Measurements from ENCODE around the gene SHKBP1.

- TF ChIP-seq, protein P1, sequence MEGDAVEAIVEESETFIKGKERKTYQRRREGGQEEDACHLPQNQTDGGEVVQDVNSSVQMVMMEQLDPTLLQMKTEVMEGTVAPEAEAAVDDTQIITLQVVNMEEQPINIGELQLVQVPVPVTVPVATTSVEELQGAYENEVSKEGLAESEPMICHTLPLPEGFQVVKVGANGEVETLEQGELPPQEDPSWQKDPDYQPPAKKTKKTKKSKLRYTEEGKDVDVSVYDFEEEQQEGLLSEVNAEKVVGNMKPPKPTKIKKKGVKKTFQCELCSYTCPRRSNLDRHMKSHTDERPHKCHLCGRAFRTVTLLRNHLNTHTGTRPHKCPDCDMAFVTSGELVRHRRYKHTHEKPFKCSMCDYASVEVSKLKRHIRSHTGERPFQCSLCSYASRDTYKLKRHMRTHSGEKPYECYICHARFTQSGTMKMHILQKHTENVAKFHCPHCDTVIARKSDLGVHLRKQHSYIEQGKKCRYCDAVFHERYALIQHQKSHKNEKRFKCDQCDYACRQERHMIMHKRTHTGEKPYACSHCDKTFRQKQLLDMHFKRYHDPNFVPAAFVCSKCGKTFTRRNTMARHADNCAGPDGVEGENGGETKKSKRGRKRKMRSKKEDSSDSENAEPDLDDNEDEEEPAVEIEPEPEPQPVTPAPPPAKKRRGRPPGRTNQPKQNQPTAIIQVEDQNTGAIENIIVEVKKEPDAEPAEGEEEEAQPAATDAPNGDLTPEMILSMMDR (conservative IDR thresholded peaks at IDR 0.05; ENCODE audit: low read depth, low read length), result no peak
- no peak for TF ChIP-seq SMC3 (IDR thresholded peaks at IDR 0.05; ENCODE audit: low read depth, low read length)
- no peak for TF ChIP-seq RAD21 (IDR thresholded peaks at IDR 0.05; ENCODE audit: low read length)
- no peak for TF ChIP-seq MXI1 (IDR thresholded peaks at IDR 0.05; ENCODE audit: borderline replicate concordance, low read depth, low read length)
- peak; percentile 97 for TF ChIP-seq RFX5 (IDR thresholded peaks at IDR 0.05; ENCODE audit: low read depth, low read length)
- TF ChIP-seq MAFK (IDR thresholded peaks at IDR 0.05; ENCODE audit: low read depth, low read length), result no peak
- no peak for TF ChIP-seq FOS (IDR thresholded peaks at IDR 0.05; ENCODE audit: low read depth, low read length)
- TF ChIP-seq CEBPB (IDR thresholded peaks at IDR 0.05; ENCODE audit: low read depth, low read length), result no peak
- no peak for TF ChIP-seq POLR2A (IDR thresholded peaks at IDR 0.05; ENCODE audit: low read depth, low read length)
- no peak for TF ChIP-seq BHLHE40 (IDR thresholded peaks at IDR 0.05; ENCODE audit: low read depth, low read length)
Observed at GRCh38 chr19:40592170-40592569, 15.5 kb downstream of the SHKBP1 start.

Data from IMR-90 (cell line).